Progenitor cell of endocrine pancreas (in vitro differentiated cells): ENCODE data around the gene SRD5A2. TPM values are rescaled to one million over a fixed set of nuclear protein-coding genes. Genes with fewer than 3 reads are reported as not detected.

Source experiments
- DNase-seq: peaks from one replicate; pipeline ENCODE4 v3.0.0; 2021; ENCODE audit warnings: low spot score; ENCODE audit not compliant: unreplicated experiment
- H3K27ac Mint-ChIP-seq: 2 replicates; pipeline ENCODE4 v1.8.0; 2021; ENCODE audit warnings: mild to moderate bottlenecking, moderate library complexity, mixed read lengths
- H3K27me3 Mint-ChIP-seq: 2 replicates; pipeline ENCODE4 v1.8.0; 2021; ENCODE audit warnings: mixed read lengths
- H3K36me3 Mint-ChIP-seq: 2 replicates; pipeline ENCODE4 v1.8.0; 2022; ENCODE audit warnings: mixed read lengths; ENCODE audit not compliant: insufficient read depth
- H3K4me1 Mint-ChIP-seq: 2 replicates; pipeline ENCODE4 v1.8.0; 2021; ENCODE audit warnings: low read depth, mixed read lengths
- H3K4me3 Mint-ChIP-seq: 2 replicates; pipeline ENCODE4 v1.8.0; 2021; ENCODE audit warnings: low read depth, mild to moderate bottlenecking, moderate library complexity, mixed read lengths
- H3K9me3 Mint-ChIP-seq: 2 replicates; pipeline ENCODE4 v1.8.0; 2021; ENCODE audit warnings: low read depth, mixed read lengths
- total RNA-seq: library from RNA; stranded (reverse); gene quantifications from 2 replicates; pipeline ENCODE4 v1.2.1, GENCODE V29; 2021
- TF ChIP-seq, protein P1 (sequence below): fragments of 200-600 bp; sonication (generic); IDR thresholded peaks from one replicate; pipeline ENCODE4 v1.5.0; 2021; ENCODE audit warnings: antibody characterized with exemption, mild to moderate bottlenecking; ENCODE audit not compliant: unreplicated experiment

SRD5A2 gene
- total RNA-seq, 1 donor from 2014 or later, result 0.07 TPM

GRCh38 chr2:31517442-31518203 lies 63.1 kb downstream of the SRD5A2 start:
- H3K4me3 Mint-ChIP-seq, result no peak overlapping the region
- H3K36me3 Mint-ChIP-seq, result no peaks in the 10 kb centered on the region
- no peaks in the 10 kb centered on the region for H3K4me1 Mint-ChIP-seq
- H3K9me3 Mint-ChIP-seq, result no peaks in the 10 kb centered on the region
- H3K27ac Mint-ChIP-seq, result peak overlapping the region; percentile 26
- H3K27me3 Mint-ChIP-seq, result peaks cover 5% of the 10 kb centered on the region
- no peak for DNase-seq
- TF ChIP-seq, protein P1, sequence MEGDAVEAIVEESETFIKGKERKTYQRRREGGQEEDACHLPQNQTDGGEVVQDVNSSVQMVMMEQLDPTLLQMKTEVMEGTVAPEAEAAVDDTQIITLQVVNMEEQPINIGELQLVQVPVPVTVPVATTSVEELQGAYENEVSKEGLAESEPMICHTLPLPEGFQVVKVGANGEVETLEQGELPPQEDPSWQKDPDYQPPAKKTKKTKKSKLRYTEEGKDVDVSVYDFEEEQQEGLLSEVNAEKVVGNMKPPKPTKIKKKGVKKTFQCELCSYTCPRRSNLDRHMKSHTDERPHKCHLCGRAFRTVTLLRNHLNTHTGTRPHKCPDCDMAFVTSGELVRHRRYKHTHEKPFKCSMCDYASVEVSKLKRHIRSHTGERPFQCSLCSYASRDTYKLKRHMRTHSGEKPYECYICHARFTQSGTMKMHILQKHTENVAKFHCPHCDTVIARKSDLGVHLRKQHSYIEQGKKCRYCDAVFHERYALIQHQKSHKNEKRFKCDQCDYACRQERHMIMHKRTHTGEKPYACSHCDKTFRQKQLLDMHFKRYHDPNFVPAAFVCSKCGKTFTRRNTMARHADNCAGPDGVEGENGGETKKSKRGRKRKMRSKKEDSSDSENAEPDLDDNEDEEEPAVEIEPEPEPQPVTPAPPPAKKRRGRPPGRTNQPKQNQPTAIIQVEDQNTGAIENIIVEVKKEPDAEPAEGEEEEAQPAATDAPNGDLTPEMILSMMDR, result no peak

DNA sequence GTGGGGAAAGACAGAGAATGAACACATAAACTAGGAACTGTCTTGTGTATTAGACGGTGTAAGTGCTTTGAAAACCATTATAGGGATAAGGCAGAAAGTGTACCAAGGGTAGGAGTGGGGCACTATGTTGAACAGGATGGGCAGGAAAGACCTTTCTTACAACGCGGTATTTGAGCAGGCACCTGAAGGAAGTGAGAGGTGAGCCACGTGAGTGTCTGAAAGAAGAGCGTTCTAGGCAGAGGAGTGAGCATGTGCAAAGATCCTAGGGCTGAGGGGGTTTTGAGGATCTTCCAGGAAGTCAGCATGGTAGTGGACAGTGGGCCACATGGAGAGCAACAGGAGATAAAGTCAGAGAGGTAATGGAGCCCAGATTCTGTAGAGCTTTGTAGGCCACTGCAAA lies 65.2 kb downstream of the SRD5A2 start:
- H3K27ac Mint-ChIP-seq, result no peak overlapping the region
- no peaks in the 10 kb centered on the region for H3K27me3 Mint-ChIP-seq
- TF ChIP-seq, protein P1, result no peak
- no peak for DNase-seq
- no peak overlapping the region for H3K4me3 Mint-ChIP-seq
- H3K9me3 Mint-ChIP-seq, result no peaks in the 10 kb centered on the region
- H3K36me3 Mint-ChIP-seq, result no peaks in the 10 kb centered on the region
- no peaks in the 10 kb centered on the region for H3K4me1 Mint-ChIP-seq

GRCh38 chr2:31513553-31513952 lies 67.2 kb downstream of the SRD5A2 start:
- H3K27me3 Mint-ChIP-seq, result no peaks in the 10 kb centered on the region
- no peaks in the 10 kb centered on the region for H3K9me3 Mint-ChIP-seq
- no peaks in the 10 kb centered on the region for H3K4me1 Mint-ChIP-seq
- TF ChIP-seq, protein P1, result no peak
- H3K27ac Mint-ChIP-seq, result no peak overlapping the region
- no peak for DNase-seq
- H3K4me3 Mint-ChIP-seq, result no peak overlapping the region
- H3K36me3 Mint-ChIP-seq, result no peaks in the 10 kb centered on the region

DNA sequence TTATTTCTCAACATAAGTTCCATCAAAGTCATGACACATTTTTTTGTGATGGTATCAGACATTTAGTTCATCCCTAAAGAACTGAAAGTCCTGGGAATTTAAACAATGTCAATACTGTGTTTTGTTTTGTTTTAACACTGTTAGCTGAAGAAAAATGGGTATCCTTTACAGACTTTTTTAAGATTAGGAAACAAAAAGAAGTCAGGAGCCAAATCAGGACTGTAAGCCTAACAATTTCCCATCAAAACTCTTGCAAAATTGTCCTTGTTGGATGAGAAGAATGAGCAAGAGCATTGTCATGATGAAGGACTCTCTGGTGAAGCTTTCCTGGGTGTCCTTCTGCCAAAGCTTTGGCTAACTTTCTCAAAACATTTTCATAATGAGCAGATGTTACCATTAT lies 69.4 kb downstream of the SRD5A2 start:
- no peak overlapping the region for H3K4me3 Mint-ChIP-seq
- no peaks in the 10 kb centered on the region for H3K9me3 Mint-ChIP-seq
- no peaks in the 10 kb centered on the region for H3K4me1 Mint-ChIP-seq
- H3K27ac Mint-ChIP-seq, result no peak overlapping the region
- H3K36me3 Mint-ChIP-seq, result no peaks in the 10 kb centered on the region
- TF ChIP-seq, protein P1, result no peak
- no peaks in the 10 kb centered on the region for H3K27me3 Mint-ChIP-seq
- DNase-seq, result no peak

GRCh38 chr2:31505111-31505510 lies 75.6 kb downstream of the SRD5A2 start:
- no peak for DNase-seq
- Mint-ChIP-seq H3K4me3 (no peak overlapping the region), H3K27ac (no peak overlapping the region), H3K27me3 (no peaks in the 10 kb centered on the region), H3K36me3 (no peaks in the 10 kb centered on the region), H3K4me1 (peaks cover 11% of the 10 kb centered on the region), H3K9me3 (no peaks in the 10 kb centered on the region)
- TF ChIP-seq, protein P1, result no peak
